ENCODE results near the gene EDAR.

Gene EDAR

GRCh38 chr2:108933691-108934117 is 55.3 kb downstream of the EDAR start:
- no peak for DNase-seq (ENCODE audit: low read depth in 1 of 2, low spot score in 1 of 2)
- Histone ChIP-seq H3K27ac (replicated peaks) (no peak overlapping the region), H3K27me3 (ENCODE audit: insufficient read depth, poor library complexity, severe bottlenecking) (no peaks in the 10 kb centered on the region), H3K4me3 (replicated peaks; ENCODE audit: insufficient read depth, low read length) (no peak overlapping the region)
- no peak for TF ChIP-seq CTCF (IDR thresholded peaks at IDR 0.05; ENCODE audit: insufficient read depth, low read length)
- TF ChIP-seq REST (IDR thresholded peaks at IDR 0.05; ENCODE audit: insufficient replicate concordance, low read depth), result no peak
- no peak for TF ChIP-seq SPI1 (IDR thresholded peaks at IDR 0.05; ENCODE audit: borderline replicate concordance, low read depth)
- no peak for TF ChIP-seq GABPA (IDR thresholded peaks at IDR 0.05; ENCODE audit: low read depth)
- no peak for TF ChIP-seq POLR2AphosphoS5 (IDR thresholded peaks at IDR 0.05; ENCODE audit: low read depth)

GRCh38 chr2:108932736-108933332 is 56.2 kb downstream of the EDAR start:
- H3K27me3 ChIP-seq (ENCODE audit: insufficient read depth, poor library complexity, severe bottlenecking), result no peaks in the 10 kb centered on the region

More at GRCh38 chr2:108932736-108933332, 56.2 kb downstream of the EDAR start:
- Histone ChIP-seq H3K27ac (replicated peaks) (no peak overlapping the region), H3K4me3 (replicated peaks; ENCODE audit: insufficient read depth, low read length) (no peak overlapping the region)
- no peak for DNase-seq (ENCODE audit: low read depth in 1 of 2, low spot score in 1 of 2)
- no peak for TF ChIP-seq SPI1 (IDR thresholded peaks at IDR 0.05; ENCODE audit: borderline replicate concordance, low read depth)
- no peak for TF ChIP-seq GABPA (IDR thresholded peaks at IDR 0.05; ENCODE audit: low read depth)
- no peak for TF ChIP-seq CTCF (IDR thresholded peaks at IDR 0.05; ENCODE audit: insufficient read depth, low read length)
- TF ChIP-seq REST (IDR thresholded peaks at IDR 0.05; ENCODE audit: insufficient replicate concordance, low read depth), result no peak
- TF ChIP-seq POLR2AphosphoS5 (IDR thresholded peaks at IDR 0.05; ENCODE audit: low read depth), result no peak
